Measurements from ENCODE around the gene LRAT.

LRAT gene

GRCh38 chr4:154779362-154779947 lies 35.7 kb downstream of the LRAT start:
- no peak for DNase-seq

DNA sequence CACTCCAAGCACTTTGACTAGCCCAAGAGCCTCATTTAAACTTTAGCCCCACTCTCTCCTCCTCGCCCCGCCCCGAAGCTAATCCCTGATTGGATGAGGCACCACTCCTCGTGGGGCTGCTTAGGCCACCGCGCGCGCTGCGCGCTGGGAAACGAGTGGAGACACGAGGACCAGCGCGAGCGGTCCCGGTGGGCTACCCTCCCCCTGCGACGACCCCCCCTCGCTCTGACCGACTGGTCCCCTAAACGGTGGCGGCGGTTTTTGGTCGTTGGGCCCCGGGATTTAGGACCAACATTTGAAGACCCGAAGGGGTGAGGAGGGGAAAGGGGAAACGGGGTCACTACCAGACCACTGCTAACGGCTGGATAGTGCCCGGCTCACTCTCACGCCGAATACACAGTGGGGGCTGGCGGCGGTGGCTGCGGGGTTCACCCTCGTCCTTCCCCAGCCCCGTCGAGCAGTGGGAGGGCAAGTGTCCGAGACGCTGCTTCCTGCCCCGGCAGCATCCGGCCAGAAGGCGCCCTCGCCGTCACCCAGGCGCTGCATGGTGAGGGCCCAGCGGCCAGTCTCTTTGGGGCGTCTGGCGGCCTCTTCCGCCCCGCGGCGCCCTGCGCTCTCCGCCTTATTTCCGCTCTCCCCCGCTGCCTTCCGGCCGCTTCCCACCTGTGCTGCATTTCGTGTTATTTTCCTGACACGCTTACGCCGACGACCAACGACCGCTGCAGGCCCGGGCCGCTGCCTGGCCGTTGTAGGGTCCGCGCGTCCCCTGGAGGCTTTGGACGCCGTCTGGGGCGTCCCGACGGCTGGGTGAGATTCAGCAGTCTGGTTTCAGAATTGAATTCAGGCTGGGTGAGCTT lies 37.6 kb downstream of the LRAT start, which contains the start of gene RBM46:
TSS of gene RBM46 (plus strand) at position 147 of the 857 bp plus-strand sequence. CDS start 15,481 bp downstream, outside the sequence.
- no peak for DNase-seq

- no peak for DNase-seq
These were observed 38.1 kb downstream of the LRAT start for GRCh38 chr4:154781983-154782293.

Measured in activated CD8-positive, alpha-beta memory T cell treated with anti-CD3 and anti-CD28 coated beads, Interleukin-2, amount 50 U/mL, for 48 hours (primary cell).